Vagina (tissue), 2 donors: ENCODE data around the gene PHLDB2. TPM values are rescaled to one million over a fixed set of nuclear protein-coding genes. Genes with fewer than 3 reads are reported as not detected.

Experiments
- DNase-seq, 2 donors: peaks; one replicate each; pipeline ENCODE4 v3.0.0-alpha.2; 2017; ENCODE audit errors: extremely low spot score in 2 of 2
- H3K27ac ChIP-seq: fragments of 200-600 bp; sonication (generic); one replicate; pipeline ENCODE4 v1.5.1; 2019
- H3K27me3 ChIP-seq: fragments of 200-600 bp; sonication (generic); one replicate; pipeline ENCODE4 v1.5.1; 2019
- H3K36me3 ChIP-seq, 2 donors: fragments of 200-600 bp; sonication (generic); one replicate each; pipeline ENCODE4 v1.5.1; 2017 to 2019
- H3K4me1 ChIP-seq: fragments of 200-600 bp; sonication (generic); one replicate; pipeline ENCODE4 v1.5.1; 2019
- H3K4me3 ChIP-seq, 2 donors: fragments of 200-600 bp; sonication (generic); 1 replicate in 1 of 2; 2 replicates in 1 of 2; pipeline ENCODE4 v1.5.1; 2016 to 2019
- H3K9me3 ChIP-seq: fragments of 200-600 bp; sonication (generic); one replicate; pipeline ENCODE4 v1.5.1; 2019
- CTCF ChIP-seq, 3 experiments: fragments of 450-650 bp in 2 of 3; fragments of 200-600 bp in 1 of 3; sonication (generic) in 1 of 3; IDR thresholded peaks; one replicate each; pipeline ENCODE4 v1.5.1; 2017 to 2019; ENCODE audit warnings: antibody characterized with exemption in 3 of 3, mild to moderate bottlenecking in 2 of 3, moderate library complexity in 2 of 3
- POLR2A ChIP-seq, 2 donors: fragments of 450-650 bp; IDR thresholded peaks; one replicate each; pipeline ENCODE4 v1.6.1; 2017; ENCODE audit warnings: antibody characterized with exemption in 2 of 2, mild to moderate bottlenecking in 2 of 2, moderate library complexity in 2 of 2
- POLR2AphosphoS5 ChIP-seq, 2 donors: sonication (generic); formaldehyde crosslinking; IDR thresholded peaks; one replicate each; pipeline ENCODE4 v1.9.0; 2017; ENCODE audit warnings: antibody characterized with exemption in 2 of 2, mild to moderate bottlenecking in 2 of 2, low read depth in 1 of 2; ENCODE audit not compliant: insufficient read depth in 1 of 2
- intact Hi-C: fragments of 100-400 bp; cut with DNase I; formaldehyde crosslinking; loops from one replicate; pipeline ENCODE4 v1.15.1; 2023
- total RNA-seq: library from RNA; depleted of rRNA; stranded (reverse); fragments of >200 nt; gene quantifications from one replicate; pipeline ENCODE4 v1.2.3, GENCODE V29; 2016

PHLDB2 gene
- total RNA-seq, 1 donor from 2014 or later = 66.8 TPM

DNA sequence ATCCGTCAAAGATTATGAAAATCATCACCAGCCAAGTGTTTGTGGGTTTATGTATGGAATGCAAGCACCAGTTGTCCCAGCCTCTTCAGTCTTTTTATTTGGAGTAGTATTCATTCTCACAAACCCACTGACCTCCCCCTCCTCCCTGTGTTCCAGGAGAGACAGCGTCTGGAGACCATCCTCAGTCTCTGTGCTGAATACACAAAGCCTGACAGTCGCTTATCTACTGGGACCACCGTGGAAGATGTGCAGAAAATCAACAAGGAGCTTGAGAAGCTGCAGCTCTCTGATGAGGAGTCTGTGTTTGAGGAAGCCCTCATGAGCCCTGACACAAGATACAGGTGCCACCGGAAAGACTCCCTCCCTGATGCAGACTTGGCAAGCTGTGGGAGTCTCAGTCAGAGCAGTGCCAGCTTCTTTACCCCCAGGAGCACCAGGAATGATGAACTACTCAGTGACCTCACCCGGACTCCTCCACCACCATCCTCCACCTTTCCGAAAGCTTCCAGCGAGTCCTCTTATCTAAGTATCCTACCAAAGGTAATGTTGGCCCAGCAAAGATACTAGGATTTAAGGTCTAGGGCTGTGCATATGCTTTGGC lies 54.2 kb downstream of the PHLDB2 start:
- Histone ChIP-seq H3K4me3 (no peak overlapping the region), H3K36me3 (peaks cover 0 to 13% of the 10 kb centered on the region in 2 donors), H3K9me3 (no peaks in the 10 kb centered on the region), H3K27ac (no peak overlapping the region), H3K27me3 (no peaks in the 10 kb centered on the region), H3K4me1 (peaks cover 42% of the 10 kb centered on the region)
- no peak for DNase-seq
- intact Hi-C loops = no loop called here
- no peak for TF ChIP-seq POLR2AphosphoS5 (IDR thresholded peaks at IDR 0.05; ENCODE audit: insufficient read depth in 1 of 2, low read depth in 1 of 2)
- no peak for TF ChIP-seq CTCF (IDR thresholded peaks at IDR 0.05)
- no peak for TF ChIP-seq POLR2A (IDR thresholded peaks at IDR 0.05)

GRCh38 chr3:111915905-111916304 lies 56.8 kb downstream of the PHLDB2 start:
- no peak for DNase-seq
- intact Hi-C loops = no loop called here
- Histone ChIP-seq H3K9me3 (no peaks in the 10 kb centered on the region), H3K27ac (no peak overlapping the region), H3K27me3 (no peaks in the 10 kb centered on the region), H3K4me1 (peaks cover 29% of the 10 kb centered on the region), H3K36me3 (peaks cover 0 to 36% of the 10 kb centered on the region in 2 donors), H3K4me3 (no peak overlapping the region)
- TF ChIP-seq CTCF (IDR thresholded peaks at IDR 0.05) (no peak), POLR2AphosphoS5 (IDR thresholded peaks at IDR 0.05; ENCODE audit: insufficient read depth in 1 of 2, low read depth in 1 of 2) (no peak), POLR2A (IDR thresholded peaks at IDR 0.05) (no peak)

DNA sequence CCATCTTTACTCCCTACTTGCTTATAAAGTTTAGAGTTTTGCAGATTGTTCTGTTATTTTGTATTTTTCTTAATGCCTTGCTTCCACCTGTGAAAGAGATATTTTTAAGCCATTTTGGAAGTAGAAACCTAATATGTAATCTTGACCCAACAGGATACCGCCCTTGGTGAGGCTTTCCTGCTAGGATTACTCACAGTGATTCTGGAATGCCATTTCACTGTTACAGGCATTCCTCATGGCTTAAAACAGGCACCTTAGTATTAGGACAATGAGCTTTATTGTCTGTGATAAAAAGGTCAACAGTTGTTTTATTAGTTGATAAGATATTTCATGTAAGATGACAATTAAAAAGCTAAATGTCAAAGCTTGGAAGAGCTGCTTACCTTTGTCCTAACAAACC lies 58.2 kb downstream of the PHLDB2 start:
- intact Hi-C loops = no loop called here
- Histone ChIP-seq H3K4me3 (no peak overlapping the region), H3K27ac (no peak overlapping the region), H3K9me3 (no peaks in the 10 kb centered on the region), H3K36me3 (peaks cover 0 to 44% of the 10 kb centered on the region in 2 donors), H3K27me3 (no peaks in the 10 kb centered on the region), H3K4me1 (peaks cover 19% of the 10 kb centered on the region)
- TF ChIP-seq CTCF (IDR thresholded peaks at IDR 0.05) = no peak
- no peak for DNase-seq

GRCh38 chr3:111919370-111920065 lies 60.5 kb downstream of the PHLDB2 start:
- Histone ChIP-seq H3K4me1 (peaks cover 22% of the 10 kb centered on the region), H3K4me3 (no peak overlapping the region), H3K27me3 (no peaks in the 10 kb centered on the region), H3K36me3 (peaks cover 0 to 36% of the 10 kb centered on the region in 2 donors), H3K27ac (no peak overlapping the region), H3K9me3 (no peaks in the 10 kb centered on the region)
- intact Hi-C loops = no loop called here
- TF ChIP-seq CTCF (IDR thresholded peaks at IDR 0.05) (no peak), POLR2AphosphoS5 (IDR thresholded peaks at IDR 0.05; ENCODE audit: insufficient read depth in 1 of 2, low read depth in 1 of 2) (no peak), POLR2A (IDR thresholded peaks at IDR 0.05) (no peak)
- DNase-seq = no peak

- DNase-seq = no peak
- intact Hi-C loops = no loop called here
- Histone ChIP-seq H3K9me3 (no peaks in the 10 kb centered on the region), H3K36me3 (peaks cover 0 to 34% of the 10 kb centered on the region in 2 donors), H3K4me1 (peaks cover 17% of the 10 kb centered on the region), H3K27me3 (no peaks in the 10 kb centered on the region), H3K27ac (no peak overlapping the region), H3K4me3 (no peak overlapping the region)
- no peak for TF ChIP-seq POLR2A (IDR thresholded peaks at IDR 0.05)
- no peak for TF ChIP-seq POLR2AphosphoS5 (IDR thresholded peaks at IDR 0.05; ENCODE audit: insufficient read depth in 1 of 2, low read depth in 1 of 2)
- no peak for TF ChIP-seq CTCF (IDR thresholded peaks at IDR 0.05)
Measured at GRCh38 chr3:111921181-111921580, 62.1 kb downstream of the PHLDB2 start.
